ENCODE measurements around the gene ATP5F1D. TPM values are rescaled to one million over a fixed set of nuclear protein-coding genes. Genes with fewer than 3 reads are reported as not detected.

ATP5F1D gene
- total and polyA plus RNA-seq, 2 of the 13 experiments (the other 11 are each of a cell fraction or from before 2014, with no cell fraction given), result 39.4 to 78.7 TPM

- TF ChIP-seq ZNF207 (IDR thresholded peaks at IDR 0.05; ENCODE audit: borderline replicate concordance) (no peak), ZFP36L2 (CRISPR knock-in tag; IDR thresholded peaks at IDR 0.05) (no peak), ATF1 (CRISPR knock-in tag; IDR thresholded peaks at IDR 0.05) (no peak), ZNF556 (CRISPR knock-in tag; IDR thresholded peaks at IDR 0.05; ENCODE audit: borderline replicate concordance) (no peak), PTBP1 (IDR thresholded peaks at IDR 0.05; ENCODE audit: low read depth, low read length, poor library complexity, severe bottlenecking) (no peak), SRF (IDR thresholded peaks at IDR 0.05; ENCODE audit: low read depth, low read length) (no peak), ZNF839 (CRISPR knock-in tag; IDR thresholded peaks at IDR 0.05; ENCODE audit: borderline replicate concordance) (0 out of 2 replicates have a peak, but pooled peaks have one; percentile 36), TBL1XR1 (IDR thresholded peaks at IDR 0.05; ENCODE audit: borderline replicate concordance, low read length, partially characterized antibody) (peak; percentile 17), ZNF18 (CRISPR knock-in tag; IDR thresholded peaks at IDR 0.05; ENCODE audit: insufficient replicate concordance) (no peak), ATM (IDR thresholded peaks at IDR 0.05; ENCODE audit: borderline replicate concordance) (no peak), MIXL1 (CRISPR knock-in tag; IDR thresholded peaks at IDR 0.05) (no peak), THAP7 (CRISPR knock-in tag; IDR thresholded peaks at IDR 0.05) (no peak), ZFP62 (CRISPR knock-in tag; IDR thresholded peaks at IDR 0.05) (no peak), NFATC3 (CRISPR knock-in tag; IDR thresholded peaks at IDR 0.05) (no peak), PITX1 (CRISPR knock-in tag; IDR thresholded peaks at IDR 0.05) (0 out of 2 replicates have a peak, but pooled peaks have one; percentile 43), ERF (CRISPR knock-in tag; IDR thresholded peaks at IDR 0.05) (peak; percentile 85), ELF1 (CRISPR knock-in tag; IDR thresholded peaks at IDR 0.05) (no peak; the same call in 1 of the 2 replicates), HNRNPL (IDR thresholded peaks at IDR 0.05; ENCODE audit: low read depth, low read length) (0 out of 2 replicates have a peak, but pooled peaks have one; percentile 38), CTCF (CRISPR knock-in tag; IDR thresholded peaks at IDR 0.05) (peak; percentile 15; the same call in 1 of the 2 replicates), ZNF430 (CRISPR knock-in tag; IDR thresholded peaks at IDR 0.05) (no peak), SNAPC2 (CRISPR knock-in tag; IDR thresholded peaks at IDR 0.05) (no peak), RFXANK (CRISPR knock-in tag; IDR thresholded peaks at IDR 0.05) (no peak), ZNF232 (CRISPR knock-in tag; IDR thresholded peaks at IDR 0.05; ENCODE audit: borderline replicate concordance) (no peak; the same call in 1 of the 2 replicates)
- TF ChIP-seq, protein P1, sequence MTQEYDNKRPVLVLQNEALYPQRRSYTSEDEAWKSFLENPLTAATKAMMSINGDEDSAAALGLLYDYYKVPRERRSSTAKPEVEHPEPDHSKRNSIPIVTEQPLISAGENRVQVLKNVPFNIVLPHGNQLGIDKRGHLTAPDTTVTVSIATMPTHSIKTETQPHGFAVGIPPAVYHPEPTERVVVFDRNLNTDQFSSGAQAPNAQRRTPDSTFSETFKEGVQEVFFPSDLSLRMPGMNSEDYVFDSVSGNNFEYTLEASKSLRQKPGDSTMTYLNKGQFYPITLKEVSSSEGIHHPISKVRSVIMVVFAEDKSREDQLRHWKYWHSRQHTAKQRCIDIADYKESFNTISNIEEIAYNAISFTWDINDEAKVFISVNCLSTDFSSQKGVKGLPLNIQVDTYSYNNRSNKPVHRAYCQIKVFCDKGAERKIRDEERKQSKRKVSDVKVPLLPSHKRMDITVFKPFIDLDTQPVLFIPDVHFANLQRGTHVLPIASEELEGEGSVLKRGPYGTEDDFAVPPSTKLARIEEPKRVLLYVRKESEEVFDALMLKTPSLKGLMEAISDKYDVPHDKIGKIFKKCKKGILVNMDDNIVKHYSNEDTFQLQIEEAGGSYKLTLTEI (CRISPR knock-in tag; conservative IDR thresholded peaks at IDR 0.05), result no peak
Observed at GRCh38 chr19:1264801-1265614, 23.5 kb downstream of the ATP5F1D start (continued).

Measured in HepG2 (cell line).